ENCODE measurements around the gene APBA1. TPM values are rescaled to one million over a fixed set of nuclear protein-coding genes. Genes with fewer than 3 reads are reported as not detected.

APBA1 gene
- total RNA-seq, 2 donors from 2014 or later, result 6.8 to 9.5 TPM

GRCh38 chr9:69615880-69616279 is 56.3 kb downstream of the APBA1 start:
- no peak overlapping the region for H3K27ac ChIP-seq
- TF ChIP-seq CTCF (IDR thresholded peaks at IDR 0.05), result no peak
- H3K9me3 ChIP-seq, result no peaks in the 10 kb centered on the region
- H3K27me3 ChIP-seq (replicated peaks; ENCODE audit: insufficient read depth), result no peaks in the 10 kb centered on the region
- H3K36me3 ChIP-seq, result no peaks in the 10 kb centered on the region
- ATAC-seq (ENCODE audit: insufficient number of reproducible peaks, low FRiP score, low read depth), result no peak
- no peak overlapping the region for H3K4me3 ChIP-seq
- DNase-seq (ENCODE audit: low spot score), result no peak
- no peaks in the 10 kb centered on the region for H3K4me1 ChIP-seq (ENCODE audit: control insufficient read depth in 1 of 2, low read depth in 2 of 2)

- H3K36me3 ChIP-seq, result no peaks in the 10 kb centered on the region
Observed at GRCh38 chr9:69611221-69611620, 61.0 kb downstream of the APBA1 start.

GRCh38 chr9:69609156-69609555 is 63.0 kb downstream of the APBA1 start:
- no peak for TF ChIP-seq CTCF (IDR thresholded peaks at IDR 0.05)
- Histone ChIP-seq H3K9me3 (no peaks in the 10 kb centered on the region), H3K4me1 (ENCODE audit: control insufficient read depth in 1 of 2, low read depth in 2 of 2) (no peaks in the 10 kb centered on the region), H3K27me3 (replicated peaks; ENCODE audit: insufficient read depth) (no peaks in the 10 kb centered on the region), H3K4me3 (no peak overlapping the region), H3K36me3 (no peaks in the 10 kb centered on the region), H3K27ac (no peak overlapping the region)
- no peak for DNase-seq (ENCODE audit: low spot score)
- no peak for ATAC-seq (ENCODE audit: insufficient number of reproducible peaks, low FRiP score, low read depth)

More at GRCh38 chr9:69611221-69611620, 61.0 kb downstream of the APBA1 start:
- DNase-seq (ENCODE audit: low spot score), result no peak
- Histone ChIP-seq H3K27me3 (replicated peaks; ENCODE audit: insufficient read depth) (no peaks in the 10 kb centered on the region), H3K4me1 (ENCODE audit: control insufficient read depth in 1 of 2, low read depth in 2 of 2) (no peaks in the 10 kb centered on the region), H3K4me3 (no peak overlapping the region), H3K27ac (no peak overlapping the region), H3K9me3 (no peaks in the 10 kb centered on the region)
- no peak for ATAC-seq (ENCODE audit: insufficient number of reproducible peaks, low FRiP score, low read depth)
- no peak for TF ChIP-seq CTCF (IDR thresholded peaks at IDR 0.05)

- TF ChIP-seq CTCF (IDR thresholded peaks at IDR 0.05), result no peak
- ATAC-seq (ENCODE audit: insufficient number of reproducible peaks, low FRiP score, low read depth), result no peak
- Histone ChIP-seq H3K27ac (no peak overlapping the region), H3K4me3 (no peak overlapping the region), H3K9me3 (no peaks in the 10 kb centered on the region), H3K4me1 (ENCODE audit: control insufficient read depth in 1 of 2, low read depth in 2 of 2) (peaks cover 3 to 4% of the 10 kb centered on the region in 2 donors), H3K27me3 (replicated peaks; ENCODE audit: insufficient read depth) (no peaks in the 10 kb centered on the region), H3K36me3 (no peaks in the 10 kb centered on the region)
- no peak for DNase-seq (ENCODE audit: low spot score)
Observed at GRCh38 chr9:69606089-69606488, 66.1 kb downstream of the APBA1 start.

DNA sequence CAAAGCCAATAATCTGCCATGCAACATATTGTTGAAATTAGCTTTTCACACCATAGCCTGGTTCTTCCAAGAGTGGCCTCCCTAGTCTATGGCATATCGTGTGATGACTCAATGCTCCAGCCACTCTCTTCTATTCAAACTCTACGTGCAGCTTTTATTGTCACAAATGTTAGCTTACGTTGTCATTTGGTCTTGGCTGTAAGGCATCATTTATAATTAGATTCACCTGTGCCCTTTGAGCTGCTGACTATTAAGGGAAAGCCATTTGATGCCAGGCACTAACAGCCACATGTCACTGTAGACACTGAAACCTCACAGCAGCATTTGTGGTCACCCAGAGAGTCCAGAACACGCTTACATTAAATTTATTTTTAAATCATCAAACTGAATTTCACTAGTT is 66.8 kb downstream of the APBA1 start:
- Histone ChIP-seq H3K27ac (no peak overlapping the region), H3K27me3 (replicated peaks; ENCODE audit: insufficient read depth) (no peaks in the 10 kb centered on the region), H3K4me3 (no peak overlapping the region), H3K36me3 (no peaks in the 10 kb centered on the region), H3K4me1 (ENCODE audit: control insufficient read depth in 1 of 2, low read depth in 2 of 2) (peaks cover 3 to 4% of the 10 kb centered on the region in 2 donors), H3K9me3 (no peaks in the 10 kb centered on the region)
- no peak for ATAC-seq (ENCODE audit: insufficient number of reproducible peaks, low FRiP score, low read depth)
- no peak for DNase-seq (ENCODE audit: low spot score)
- TF ChIP-seq CTCF (IDR thresholded peaks at IDR 0.05), result no peak
